Occipital lobe (tissue), 2 donors: ENCODE results near the gene TLR4. TPM values are rescaled to one million over a fixed set of nuclear protein-coding genes. Genes with fewer than 3 reads are reported as not detected.
A peak's percentile ranks its signal among the peaks of the same experiment; 100 is the strongest.

Experiments
- DNase-seq: peaks from one replicate; lab custom pipeline; 2025; lab: John Stamatoyannopoulos, UW
- total RNA-seq: library from RNA; depleted of rRNA; stranded (reverse); fragments of >200 nt; gene quantifications from one replicate; pipeline ENCODE4 v1.2.3, GENCODE V29; 2014

Gene TLR4
- total RNA-seq = 10.8 TPM

GRCh38 chr9:117704024-117704575, at the start of gene TLR4:
Gene TLR4 (plus strand): TSS chr9:117704403. CDS start chr9:117704473, 70 bp downstream.
- DNase-seq = peak; percentile 3

GRCh38 chr9:117656002-117656401, 48.2 kb upstream of the TLR4 start:
- DNase-seq = no peak

GRCh38 chr9:117662651-117663050, 41.6 kb upstream of the TLR4 start:
- no peak for DNase-seq

- DNase-seq = no peak
Observed at GRCh38 chr9:117664419-117664818, 39.8 kb upstream of the TLR4 start.

GRCh38 chr9:117665601-117666385, 38.4 kb upstream of the TLR4 start:
- DNase-seq = no peak

- no peak for DNase-seq
Observed at GRCh38 chr9:117671468-117671867, 32.7 kb upstream of the TLR4 start.

- DNase-seq = no peak
Observed at GRCh38 chr9:117672369-117672768, 31.8 kb upstream of the TLR4 start.

GRCh38 chr9:117677572-117677971, 26.6 kb upstream of the TLR4 start:
- no peak for DNase-seq

GRCh38 chr9:117678871-117679270, 25.3 kb upstream of the TLR4 start:
- DNase-seq = no peak

- DNase-seq = no peak
Observed at GRCh38 chr9:117679416-117679815, 24.8 kb upstream of the TLR4 start.

GRCh38 chr9:117681888-117682287, 22.3 kb upstream of the TLR4 start:
- DNase-seq = no peak

- DNase-seq = no peak
Observed at GRCh38 chr9:117682955-117683710, 21.1 kb upstream of the TLR4 start.

GRCh38 chr9:117687532-117687931, 16.7 kb upstream of the TLR4 start:
- DNase-seq = no peak

- DNase-seq = no peak
Observed at GRCh38 chr9:117691367-117691766, 12.8 kb upstream of the TLR4 start.

GRCh38 chr9:117696154-117696553, 8.0 kb upstream of the TLR4 start:
- no peak for DNase-seq

- no peak for DNase-seq
Observed at GRCh38 chr9:117697046-117697445, 7.2 kb upstream of the TLR4 start.

- DNase-seq = no peak
Observed at GRCh38 chr9:117703537-117703936, 666 bp upstream of the TLR4 start.

GRCh38 chr9:117704597-117704996, 394 bp downstream of the TLR4 start:
- no peak for DNase-seq

- DNase-seq = no peak
Observed at GRCh38 chr9:117705386-117705785, 1.2 kb downstream of the TLR4 start.

GRCh38 chr9:117706421-117707116, 2.4 kb downstream of the TLR4 start:
- no peak for DNase-seq

GRCh38 chr9:117707561-117707960, 3.4 kb downstream of the TLR4 start:
- no peak for DNase-seq

- DNase-seq = no peak
Observed at GRCh38 chr9:117709936-117710335, 5.7 kb downstream of the TLR4 start.
